HG02678 (cell line): ENCODE data around the gene VSNL1.

Source experiments
- ATAC-seq: cut with Tn5 transposase; IDR thresholded peaks from one replicate; pipeline ENCODE4 v1.9.1; 2021; ENCODE audit warnings: mild to moderate bottlenecking, moderate library complexity; ENCODE audit not compliant: unreplicated experiment

VSNL1 gene

GRCh38 chr2:17607379-17607778 is 66.9 kb downstream of the VSNL1 start:
- ATAC-seq = no peak

GRCh38 chr2:17608251-17608650 is 67.8 kb downstream of the VSNL1 start:
- no peak for ATAC-seq

GRCh38 chr2:17610521-17610920 is 70.0 kb downstream of the VSNL1 start:
- ATAC-seq = no peak

GRCh38 chr2:17611036-17611435 is 70.5 kb downstream of the VSNL1 start:
- ATAC-seq = no peak

GRCh38 chr2:17614174-17614930 is 73.9 kb downstream of the VSNL1 start:
- ATAC-seq = no peak

- no peak for ATAC-seq
Measured at GRCh38 chr2:17615147-17615546, 74.7 kb downstream of the VSNL1 start.

- ATAC-seq = no peak
Measured at GRCh38 chr2:17615728-17616351, 75.3 kb downstream of the VSNL1 start.

- ATAC-seq = no peak
Measured at GRCh38 chr2:17616405-17616804, 75.9 kb downstream of the VSNL1 start.

- ATAC-seq = no peak
Measured at GRCh38 chr2:17617516-17617915, 77.0 kb downstream of the VSNL1 start.

GRCh38 chr2:17617955-17618354 is 77.5 kb downstream of the VSNL1 start:
- no peak for ATAC-seq

- ATAC-seq = no peak
Measured at GRCh38 chr2:17620280-17620679, 79.8 kb downstream of the VSNL1 start.

- ATAC-seq = no peak
Measured at GRCh38 chr2:17620841-17621240, 80.3 kb downstream of the VSNL1 start.

GRCh38 chr2:17621781-17622180 is 81.3 kb downstream of the VSNL1 start:
- no peak for ATAC-seq

GRCh38 chr2:17625446-17625845 is 85.0 kb downstream of the VSNL1 start:
- no peak for ATAC-seq

- ATAC-seq = no peak
Measured at GRCh38 chr2:17626986-17627385, 86.5 kb downstream of the VSNL1 start.

GRCh38 chr2:17627434-17627833 is 86.9 kb downstream of the VSNL1 start:
- no peak for ATAC-seq

GRCh38 chr2:17628349-17629261 is 88.1 kb downstream of the VSNL1 start:
- peak; percentile 49 for ATAC-seq

- no peak for ATAC-seq
Measured at GRCh38 chr2:17630089-17630488, 89.6 kb downstream of the VSNL1 start.

- ATAC-seq = no peak
Measured at GRCh38 chr2:17634997-17635396, 94.5 kb downstream of the VSNL1 start.

- no peak for ATAC-seq
Measured at GRCh38 chr2:17636257-17636656, 95.8 kb downstream of the VSNL1 start.

- no peak for ATAC-seq
Measured at GRCh38 chr2:17637131-17637906, 96.8 kb downstream of the VSNL1 start.
